HL-60 (cell line): ENCODE results near the gene RTP5.

ENCODE experiments used
- CTCF ChIP-seq: IDR thresholded peaks from one replicate; pipeline ENCODE4 v1.5.1; 2011; ENCODE audit warnings: low read length, control low read depth, inconsistent platforms; ENCODE audit not compliant: insufficient read depth
- POLR2AphosphoS5 ChIP-seq: IDR thresholded peaks from 2 replicates; pipeline ENCODE4 v1.6.1; 2012; ENCODE audit warnings: low read depth
- REST ChIP-seq: IDR thresholded peaks from 2 replicates; pipeline ENCODE4 v1.6.1; 2012; ENCODE audit warnings: low read depth; ENCODE audit not compliant: insufficient replicate concordance
- SPI1 ChIP-seq: IDR thresholded peaks from 2 replicates; pipeline ENCODE4 v1.6.1; 2012; ENCODE audit warnings: low read depth, mild to moderate bottlenecking, borderline replicate concordance

- TF ChIP-seq CTCF (no peak), POLR2AphosphoS5 (no peak), REST (no peak), SPI1 (no peak)
These were observed 29.1 kb downstream of the RTP5 start for GRCh38 chr2:241898463-241899270.
